ENCODE measurements around the gene ZNF195.
"Not testable (repeated sequence)": the region's sequence is repeated elsewhere in the genome, so short reads cannot be mapped to it uniquely, and the experiment has no call there.

The ZNF195 gene

DNA sequence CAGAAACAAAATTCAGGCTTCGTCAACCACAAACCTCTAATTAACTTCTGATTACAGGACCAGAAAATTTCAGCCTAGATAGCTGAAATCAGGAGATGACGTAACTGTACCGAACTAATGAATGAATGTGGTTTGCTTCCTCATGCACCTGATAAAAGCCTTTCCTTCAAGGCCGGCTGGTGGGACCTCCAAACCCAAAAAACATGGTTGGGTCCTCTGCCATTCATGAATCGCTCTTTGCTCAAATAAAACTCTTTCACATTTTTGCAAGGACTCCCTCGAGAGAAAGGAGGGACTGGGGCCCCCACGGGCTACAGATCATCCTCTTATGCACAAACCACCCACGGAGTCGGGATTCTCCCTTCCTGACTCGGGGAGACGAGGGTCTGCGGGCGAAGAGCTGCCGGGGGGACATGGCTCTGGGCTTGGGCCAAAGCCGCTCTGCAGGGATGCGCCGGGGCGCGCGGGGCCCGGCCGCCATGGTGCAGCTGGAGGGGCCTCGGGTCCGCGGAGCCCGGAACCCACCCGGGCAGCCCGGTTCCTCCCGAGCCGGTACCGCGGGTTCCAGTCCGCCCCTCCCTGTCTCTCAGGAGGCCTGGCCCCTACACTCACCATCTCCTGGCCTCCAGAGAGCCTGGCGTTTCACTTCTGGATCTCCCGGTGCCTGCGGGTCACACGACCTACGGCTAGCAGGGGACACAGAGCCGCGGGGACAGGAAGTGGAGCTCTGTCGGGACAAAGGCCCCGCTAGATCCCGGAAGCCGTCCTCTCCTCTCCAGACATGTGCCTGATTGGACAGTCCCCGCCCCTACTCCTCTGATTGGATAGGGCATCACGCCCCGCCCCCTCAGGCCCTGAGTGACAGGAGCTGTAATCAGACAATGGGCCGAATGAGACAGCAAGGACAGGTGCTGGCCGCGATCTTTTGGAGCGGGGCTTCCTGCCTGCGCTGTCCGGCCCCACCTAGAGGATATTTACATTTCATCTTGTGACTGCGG lies at the start of gene ZNF195:
Gene ZNF195 (minus strand): TSS at position 721 of the 998 bp plus-strand sequence. CDS start 106 bp downstream, at position 615.
- H3K4me1 ChIP-seq (ENCODE audit: control insufficient read depth in 5 of 5, insufficient read depth in 5 of 5, low read length in 5 of 5): peaks cover 2 to 51% (median 40%) of the 10 kb centered on the region in 5 donors
- peak within 1 kb of the TSS; percentile 87 to 92 (median 90) for H3K4me3 ChIP-seq (ENCODE audit: low read depth in 1 of 5, low read length in 5 of 5)
- H3K27ac ChIP-seq (ENCODE audit: low read depth, low read length): peak within 1 kb of the TSS; percentile 84
- H3K36me3 ChIP-seq (ENCODE audit: control insufficient read depth in 5 of 5, insufficient read depth in 5 of 5, low read length in 5 of 5): peaks cover 0 to 12% (median under 1%) of the 10 kb centered on the region in 5 donors
- no peaks in the 10 kb centered on the region for H3K27me3 ChIP-seq (ENCODE audit: control insufficient read depth in 5 of 5, insufficient read depth in 4 of 5, low read length in 5 of 5)
- peak within 1 kb of the TSS; percentile 48 to 95 (median 93) for H3K9ac ChIP-seq (ENCODE audit: low read length in 5 of 5)
- no peaks in the 10 kb centered on the region for H3K9me3 ChIP-seq (ENCODE audit: control insufficient read depth in 5 of 5, low read length in 5 of 5)

DNA sequence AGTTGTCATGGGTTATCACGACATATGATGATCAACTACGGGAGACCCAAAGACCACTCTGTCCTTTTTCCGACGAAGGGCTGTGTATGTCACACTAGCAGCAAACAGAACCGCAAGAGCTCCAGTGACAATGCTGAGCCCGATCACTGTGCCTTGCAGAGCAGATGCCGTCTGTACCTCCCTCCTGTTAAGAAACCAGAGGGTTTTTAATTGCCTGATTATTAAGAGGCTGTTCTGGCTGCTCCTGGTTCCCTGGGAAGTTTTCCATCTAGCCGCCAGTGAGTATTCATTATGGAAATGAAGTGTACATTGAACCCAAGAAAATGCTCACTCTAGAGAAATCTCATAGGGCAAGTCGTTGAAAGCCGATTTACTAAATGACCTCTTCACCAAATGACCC lies 49.1 kb upstream of the ZNF195 start:
- H3K27ac ChIP-seq (ENCODE audit: low read depth, low read length); H3K4me3 ChIP-seq (ENCODE audit: low read depth in 1 of 5, low read length in 5 of 5); H3K36me3 ChIP-seq (ENCODE audit: control insufficient read depth in 5 of 5, insufficient read depth in 5 of 5, low read length in 5 of 5); H3K27me3 ChIP-seq (ENCODE audit: control insufficient read depth in 5 of 5, insufficient read depth in 4 of 5, low read length in 5 of 5); H3K9ac ChIP-seq (ENCODE audit: low read length in 5 of 5); H3K4me1 ChIP-seq (ENCODE audit: control insufficient read depth in 5 of 5, insufficient read depth in 5 of 5, low read length in 5 of 5); H3K9me3 ChIP-seq (ENCODE audit: control insufficient read depth in 5 of 5, low read length in 5 of 5): not testable (repeated sequence)

GRCh38 chr11:3426541-3426940 lies 47.6 kb upstream of the ZNF195 start:
- H3K4me1 ChIP-seq (ENCODE audit: control insufficient read depth in 5 of 5, insufficient read depth in 5 of 5, low read length in 5 of 5): peaks cover 0 to 10% (median 10%) of the 10 kb centered on the region in 5 donors
- not testable (repeated sequence) for H3K9me3 ChIP-seq (ENCODE audit: control insufficient read depth in 5 of 5, low read length in 5 of 5); H3K27me3 ChIP-seq (ENCODE audit: control insufficient read depth in 5 of 5, insufficient read depth in 4 of 5, low read length in 5 of 5); H3K36me3 ChIP-seq (ENCODE audit: control insufficient read depth in 5 of 5, insufficient read depth in 5 of 5, low read length in 5 of 5); H3K9ac ChIP-seq (ENCODE audit: low read length in 5 of 5); H3K4me3 ChIP-seq (ENCODE audit: low read depth in 1 of 5, low read length in 5 of 5); H3K27ac ChIP-seq (ENCODE audit: low read depth, low read length)

DNA sequence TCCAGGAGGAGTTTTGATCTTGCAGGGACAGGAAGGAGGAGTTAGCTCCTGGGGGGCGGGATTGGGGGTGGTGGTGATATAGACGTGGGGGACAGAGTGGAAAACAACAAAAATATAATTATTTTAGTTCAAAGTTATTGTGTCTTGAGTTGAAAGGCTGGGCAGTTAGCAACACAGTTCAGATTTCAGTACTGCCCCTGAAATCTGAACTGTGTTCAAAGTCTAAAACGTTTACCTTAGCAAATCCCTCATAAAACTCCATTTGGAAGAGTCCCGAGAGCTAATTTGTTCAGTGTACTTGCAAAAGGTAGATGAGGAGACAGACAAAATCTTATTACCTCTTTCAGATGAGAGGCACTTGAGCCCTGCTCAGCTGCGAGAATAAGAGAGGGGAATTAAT lies 45.0 kb upstream of the ZNF195 start:
- H3K27ac ChIP-seq (ENCODE audit: low read depth, low read length); H3K4me3 ChIP-seq (ENCODE audit: low read depth in 1 of 5, low read length in 5 of 5); H3K36me3 ChIP-seq (ENCODE audit: control insufficient read depth in 5 of 5, insufficient read depth in 5 of 5, low read length in 5 of 5); H3K9me3 ChIP-seq (ENCODE audit: control insufficient read depth in 5 of 5, low read length in 5 of 5); H3K27me3 ChIP-seq (ENCODE audit: control insufficient read depth in 5 of 5, insufficient read depth in 4 of 5, low read length in 5 of 5); H3K9ac ChIP-seq (ENCODE audit: low read length in 5 of 5): not testable (repeated sequence)
- H3K4me1 ChIP-seq (ENCODE audit: control insufficient read depth in 5 of 5, insufficient read depth in 5 of 5, low read length in 5 of 5): peaks cover 0 to 15% (median 10%) of the 10 kb centered on the region in 5 donors

- not testable (repeated sequence) for H3K36me3 ChIP-seq (ENCODE audit: control insufficient read depth in 5 of 5, insufficient read depth in 5 of 5, low read length in 5 of 5); H3K27me3 ChIP-seq (ENCODE audit: control insufficient read depth in 5 of 5, insufficient read depth in 4 of 5, low read length in 5 of 5); H3K27ac ChIP-seq (ENCODE audit: low read depth, low read length); H3K9me3 ChIP-seq (ENCODE audit: control insufficient read depth in 5 of 5, low read length in 5 of 5)
- H3K4me3 ChIP-seq (ENCODE audit: low read depth in 1 of 5, low read length in 5 of 5): peak overlapping the region; percentile 22 to 70 (median 57)
- H3K9ac ChIP-seq (ENCODE audit: low read length in 5 of 5): peak overlapping the region in 2 of 5 donors; percentile 56 to 60
- peaks cover 0 to 15% (median 10%) of the 10 kb centered on the region in 5 donors for H3K4me1 ChIP-seq (ENCODE audit: control insufficient read depth in 5 of 5, insufficient read depth in 5 of 5, low read length in 5 of 5)
Observed at GRCh38 chr11:3423138-3423731, 44.3 kb upstream of the ZNF195 start.

DNA sequence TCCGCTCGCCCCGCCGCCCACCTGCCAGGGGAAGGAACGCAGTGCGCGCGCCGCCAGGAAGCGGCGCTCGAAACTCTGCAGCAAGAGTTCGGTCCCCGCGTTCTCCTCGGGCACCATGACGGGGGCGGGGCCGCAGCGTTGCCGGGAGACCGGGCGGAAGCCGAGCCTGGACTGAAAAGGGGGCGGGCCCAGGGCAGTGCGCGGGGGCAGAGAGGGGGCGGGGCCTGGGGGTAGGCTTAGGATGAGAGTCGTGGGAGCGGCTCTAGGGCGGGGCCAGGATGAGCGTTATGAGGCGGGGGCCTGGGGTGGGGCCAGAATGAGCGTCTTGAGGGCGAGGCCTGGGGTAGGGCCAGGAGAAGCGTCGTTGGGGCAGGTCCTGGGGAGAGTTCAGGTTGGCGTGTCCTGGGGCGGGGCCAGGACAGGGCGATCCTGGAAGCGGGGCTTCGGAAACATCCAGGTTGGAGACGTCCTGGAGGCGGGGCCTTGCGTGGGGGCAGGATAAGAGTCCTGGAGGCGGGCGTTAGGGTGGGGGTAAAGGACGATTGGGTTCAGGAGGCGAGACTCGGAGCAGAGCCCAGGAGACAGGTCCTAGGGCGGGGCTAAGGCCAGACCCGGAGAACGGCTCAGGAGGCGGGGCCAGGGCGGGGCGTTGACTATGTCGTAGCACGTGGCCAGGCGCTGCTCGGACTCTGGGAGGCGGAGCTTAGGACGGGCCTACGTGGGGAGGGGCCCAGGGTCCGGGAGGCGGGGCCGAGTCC lies 43.6 kb upstream of the ZNF195 start:
- H3K36me3 ChIP-seq (ENCODE audit: control insufficient read depth in 5 of 5, insufficient read depth in 5 of 5, low read length in 5 of 5); H3K27me3 ChIP-seq (ENCODE audit: control insufficient read depth in 5 of 5, insufficient read depth in 4 of 5, low read length in 5 of 5); H3K9me3 ChIP-seq (ENCODE audit: control insufficient read depth in 5 of 5, low read length in 5 of 5): not testable (repeated sequence)
- Histone ChIP-seq H3K4me1 (ENCODE audit: control insufficient read depth in 5 of 5, insufficient read depth in 5 of 5, low read length in 5 of 5) (peaks cover 0 to 15% (median 10%) of the 10 kb centered on the region in 5 donors), H3K4me3 (ENCODE audit: low read depth in 1 of 5, low read length in 5 of 5) (peak overlapping the region; percentile 15 to 71 (median 60)), H3K27ac (ENCODE audit: low read depth, low read length) (peak overlapping the region; percentile 57), H3K9ac (ENCODE audit: low read length in 5 of 5) (peak overlapping the region in 3 of 5 donors; percentile 20 to 66 (median 37))

DNA sequence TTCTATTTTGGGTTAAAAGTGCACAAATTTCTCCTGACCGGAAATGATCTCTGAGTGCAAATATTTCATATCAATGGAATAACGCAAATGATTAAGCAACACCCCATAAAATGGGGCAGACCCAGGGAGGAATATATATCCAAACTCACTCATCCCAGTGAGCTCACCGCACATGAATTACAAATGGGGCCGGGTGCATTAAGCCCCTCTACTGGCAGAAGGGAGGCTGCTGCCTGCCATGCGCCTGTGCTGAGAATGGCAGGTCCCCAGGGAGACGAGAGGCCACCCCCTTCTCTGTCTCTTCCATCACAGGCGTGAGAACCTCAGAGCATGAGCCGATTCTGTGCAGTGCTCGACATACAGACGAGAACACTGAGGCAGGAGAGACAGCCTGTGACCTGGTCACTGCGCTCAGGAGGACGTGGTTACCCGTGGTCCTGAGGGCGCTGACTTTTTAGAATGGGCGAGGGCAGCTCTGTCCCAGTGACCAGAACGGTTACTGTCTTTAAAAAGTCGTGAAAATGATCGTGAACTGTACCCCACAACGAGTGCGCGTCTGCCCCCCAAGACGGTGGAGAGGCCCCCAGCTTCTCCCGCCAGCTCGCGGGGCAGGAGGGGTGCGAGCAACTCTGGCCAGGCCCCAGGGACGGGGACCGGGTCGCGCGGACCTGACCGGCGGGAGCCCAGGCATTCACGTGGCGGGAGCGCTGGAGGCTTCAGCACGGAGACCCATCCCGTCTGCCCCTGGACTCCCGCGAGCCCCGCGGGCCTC lies 42.8 kb upstream of the ZNF195 start:
- not testable (repeated sequence) for H3K36me3 ChIP-seq (ENCODE audit: control insufficient read depth in 5 of 5, insufficient read depth in 5 of 5, low read length in 5 of 5); H3K9me3 ChIP-seq (ENCODE audit: control insufficient read depth in 5 of 5, low read length in 5 of 5); H3K27me3 ChIP-seq (ENCODE audit: control insufficient read depth in 5 of 5, insufficient read depth in 4 of 5, low read length in 5 of 5)
- H3K9ac ChIP-seq (ENCODE audit: low read length in 5 of 5): peak overlapping the region in 2 of 5 donors; percentile 45 to 66
- peak overlapping the region; percentile 57 for H3K27ac ChIP-seq (ENCODE audit: low read depth, low read length)
- H3K4me3 ChIP-seq (ENCODE audit: low read depth in 1 of 5, low read length in 5 of 5): peak overlapping the region; percentile 55 to 77 (median 60)
- H3K4me1 ChIP-seq (ENCODE audit: control insufficient read depth in 5 of 5, insufficient read depth in 5 of 5, low read length in 5 of 5): peaks cover 0 to 15% (median 10%) of the 10 kb centered on the region in 5 donors

- H3K9ac ChIP-seq (ENCODE audit: low read length in 5 of 5); H3K9me3 ChIP-seq (ENCODE audit: control insufficient read depth in 5 of 5, low read length in 5 of 5); H3K4me3 ChIP-seq (ENCODE audit: low read depth in 1 of 5, low read length in 5 of 5); H3K27ac ChIP-seq (ENCODE audit: low read depth, low read length); H3K36me3 ChIP-seq (ENCODE audit: control insufficient read depth in 5 of 5, insufficient read depth in 5 of 5, low read length in 5 of 5); H3K27me3 ChIP-seq (ENCODE audit: control insufficient read depth in 5 of 5, insufficient read depth in 4 of 5, low read length in 5 of 5): not testable (repeated sequence)
- peaks cover 0 to 15% (median 10%) of the 10 kb centered on the region in 5 donors for H3K4me1 ChIP-seq (ENCODE audit: control insufficient read depth in 5 of 5, insufficient read depth in 5 of 5, low read length in 5 of 5)
Observed at GRCh38 chr11:3420281-3421042, 41.5 kb upstream of the ZNF195 start.

- H3K9ac ChIP-seq (ENCODE audit: low read length in 5 of 5); H3K9me3 ChIP-seq (ENCODE audit: control insufficient read depth in 5 of 5, low read length in 5 of 5); H3K27ac ChIP-seq (ENCODE audit: low read depth, low read length); H3K4me3 ChIP-seq (ENCODE audit: low read depth in 1 of 5, low read length in 5 of 5); H3K36me3 ChIP-seq (ENCODE audit: control insufficient read depth in 5 of 5, insufficient read depth in 5 of 5, low read length in 5 of 5); H3K27me3 ChIP-seq (ENCODE audit: control insufficient read depth in 5 of 5, insufficient read depth in 4 of 5, low read length in 5 of 5): not testable (repeated sequence)
- peaks cover 0 to 15% (median 10%) of the 10 kb centered on the region in 5 donors for H3K4me1 ChIP-seq (ENCODE audit: control insufficient read depth in 5 of 5, insufficient read depth in 5 of 5, low read length in 5 of 5)
Observed at GRCh38 chr11:3419496-3419895, 40.5 kb upstream of the ZNF195 start.

All from subcutaneous abdominal adipose tissue (tissue), 5 donors.